Measurements from ENCODE around the gene HSD17B1.

GRCh38 chr17:42553866-42554249 is 1.1 kb downstream of the HSD17B1 start:
- TF ChIP-seq, protein P1, sequence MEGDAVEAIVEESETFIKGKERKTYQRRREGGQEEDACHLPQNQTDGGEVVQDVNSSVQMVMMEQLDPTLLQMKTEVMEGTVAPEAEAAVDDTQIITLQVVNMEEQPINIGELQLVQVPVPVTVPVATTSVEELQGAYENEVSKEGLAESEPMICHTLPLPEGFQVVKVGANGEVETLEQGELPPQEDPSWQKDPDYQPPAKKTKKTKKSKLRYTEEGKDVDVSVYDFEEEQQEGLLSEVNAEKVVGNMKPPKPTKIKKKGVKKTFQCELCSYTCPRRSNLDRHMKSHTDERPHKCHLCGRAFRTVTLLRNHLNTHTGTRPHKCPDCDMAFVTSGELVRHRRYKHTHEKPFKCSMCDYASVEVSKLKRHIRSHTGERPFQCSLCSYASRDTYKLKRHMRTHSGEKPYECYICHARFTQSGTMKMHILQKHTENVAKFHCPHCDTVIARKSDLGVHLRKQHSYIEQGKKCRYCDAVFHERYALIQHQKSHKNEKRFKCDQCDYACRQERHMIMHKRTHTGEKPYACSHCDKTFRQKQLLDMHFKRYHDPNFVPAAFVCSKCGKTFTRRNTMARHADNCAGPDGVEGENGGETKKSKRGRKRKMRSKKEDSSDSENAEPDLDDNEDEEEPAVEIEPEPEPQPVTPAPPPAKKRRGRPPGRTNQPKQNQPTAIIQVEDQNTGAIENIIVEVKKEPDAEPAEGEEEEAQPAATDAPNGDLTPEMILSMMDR (conservative IDR thresholded peaks at IDR 0.05; ENCODE audit: low read depth, low read length), result no peak
- TF ChIP-seq EZH2phosphoT487 (IDR thresholded peaks at IDR 0.05; ENCODE audit: borderline replicate concordance, low read length), result no peak
- no peak for TF ChIP-seq EZH2 (IDR thresholded peaks at IDR 0.05; ENCODE audit: low read length, unreplicated experiment)

All from PC-3 (cell line).